HG03135 (cell line): ENCODE data around the gene DNAJA1.
A peak's percentile ranks its signal among the peaks of the same experiment; 100 is the strongest.
"Not testable (repeated sequence)": the region's sequence is repeated elsewhere in the genome, so short reads cannot be mapped to it uniquely, and the experiment has no call there.

Experiments
- ATAC-seq: cut with Tn5 transposase; IDR thresholded peaks from one replicate; pipeline ENCODE4 v1.9.1; 2021; ENCODE audit warnings: mild to moderate bottlenecking, moderate library complexity; ENCODE audit not compliant: unreplicated experiment

The DNAJA1 gene

GRCh38 chr9:33024966-33025571, at the start of gene DNAJA1:
Gene DNAJA1 (plus strand): TSS chr9:33025273. CDS start chr9:33026485, 1,212 bp downstream.
- peak; percentile 91 for ATAC-seq

GRCh38 chr9:32978051-32978450, 47.0 kb upstream of the DNAJA1 start:
- ATAC-seq: no peak

- no peak for ATAC-seq
These were observed 38.1 kb upstream of the DNAJA1 start for GRCh38 chr9:32986971-32987370.

- no peak for ATAC-seq
These were observed 35.4 kb upstream of the DNAJA1 start for GRCh38 chr9:32989660-32990059.

GRCh38 chr9:32991897-32992594, 33.0 kb upstream of the DNAJA1 start:
- no peak for ATAC-seq

- no peak for ATAC-seq
These were observed 32.4 kb upstream of the DNAJA1 start for GRCh38 chr9:32992595-32993238.

- not testable (repeated sequence) for ATAC-seq
These were observed 24.4 kb upstream of the DNAJA1 start for GRCh38 chr9:33000682-33001055.

GRCh38 chr9:33005335-33005734, 19.7 kb upstream of the DNAJA1 start:
- ATAC-seq: not testable (repeated sequence)

- no peak for ATAC-seq
These were observed 17.3 kb upstream of the DNAJA1 start for GRCh38 chr9:33007755-33008154.

GRCh38 chr9:33011831-33012230, 13.2 kb upstream of the DNAJA1 start:
- ATAC-seq: no peak

- no peak for ATAC-seq
These were observed 12.6 kb upstream of the DNAJA1 start for GRCh38 chr9:33012328-33013069.

GRCh38 chr9:33013962-33014664, 11.0 kb upstream of the DNAJA1 start:
- ATAC-seq: no peak

GRCh38 chr9:33014665-33015014, 10.4 kb upstream of the DNAJA1 start:
- no peak for ATAC-seq

- ATAC-seq: peak; percentile 44
These were observed 7.6 kb upstream of the DNAJA1 start for GRCh38 chr9:33017283-33018041.

- ATAC-seq: no peak
These were observed 5.3 kb upstream of the DNAJA1 start for GRCh38 chr9:33019797-33020196.

- ATAC-seq: no peak
These were observed 2.8 kb upstream of the DNAJA1 start for GRCh38 chr9:33022303-33022702.

- ATAC-seq: no peak
These were observed 2.3 kb upstream of the DNAJA1 start for GRCh38 chr9:33022755-33023154.

GRCh38 chr9:33023661-33024060, 1.4 kb upstream of the DNAJA1 start:
- no peak for ATAC-seq

- ATAC-seq: no peak
These were observed 727 bp upstream of the DNAJA1 start for GRCh38 chr9:33024126-33024965.
